Measurements from ENCODE around the gene USP10. TPM values are rescaled to one million over a fixed set of nuclear protein-coding genes. Genes with fewer than 3 reads are reported as not detected.

Gene USP10
- polyA plus RNA-seq, 2 of the 4 experiments (the other 2 are of a cell fraction): 61.5 to 93.5 TPM

- Histone ChIP-seq H3K27ac (no peak overlapping the region; a peak in 1 of 6 replicates), H3K4me1 (peaks cover 79% of the 10 kb centered on the region), H3K4me3 (no peak overlapping the region), H3K9me3 (no peaks in the 10 kb centered on the region), H3K4me2 (peak overlapping the region; percentile 50; the same call in 2 of the 3 replicates)
- DNase-seq (ENCODE audit: low read depth in 1 of 2, low spot score in 1 of 2) (peak; percentile 84 to 86), FAIRE-seq (no peak), ATAC-seq (peak; percentile 91)
- ChIA-PET CTCF (interaction anchor here (0.6 to 13.9 kb wide), 47 partner anchors 9 to 257 kb away, joined by 3 to 202 read pairs (median 5); no protein-coding TSS in a partner anchor), POLR2A (interaction anchor here (1.3 kb wide), 1 partner anchor 9 kb away, joined by 4 read pairs; no protein-coding TSS in a partner anchor)
- TF ChIP-seq RNF2 (IDR thresholded peaks at IDR 0.05; ENCODE audit: borderline replicate concordance, low read depth) (no peak), HEYL (CRISPR knock-in tag; IDR thresholded peaks at IDR 0.05) (no peak), CTCF (IDR thresholded peaks at IDR 0.05) (peak; percentile 95), RCOR1 (IDR thresholded peaks at IDR 0.05; ENCODE audit: low read depth, low read length) (no peak), MAX (IDR thresholded peaks at IDR 0.05) (peak; percentile 63; the same call in 1 of the 2 replicates), RAD21 (conservative IDR thresholded peaks at IDR 0.05 in 1 of 2, IDR thresholded peaks at IDR 0.05 in 1 of 2) (peak; percentile 69 to 70), SMC3 (IDR thresholded peaks at IDR 0.05) (peak; percentile 78), TFCP2L1 (CRISPR knock-in tag; IDR thresholded peaks at IDR 0.05) (no peak), EHF (CRISPR knock-in tag; IDR thresholded peaks at IDR 0.05) (no peak), HOXB5 (CRISPR knock-in tag; IDR thresholded peaks at IDR 0.05) (no peak), PHF8 (IDR thresholded peaks at IDR 0.05; ENCODE audit: borderline replicate concordance, low read depth) (no peak), KDM5A (IDR thresholded peaks at IDR 0.05) (no peak), FOSL2 (IDR thresholded peaks at IDR 0.05) (no peak), FOSL2 (CRISPR knock-in tag; IDR thresholded peaks at IDR 0.05) (no peak)
- 24% methylated on average over 8 of the region's 8 CpGs for WGBS (ENCODE audit: missing lambda C conversion rate)
Measured at GRCh38 chr16:84738255-84739038, 38.6 kb downstream of the USP10 start.

GRCh38 chr16:84739349-84740124 is 39.7 kb downstream of the USP10 start:
- TF ChIP-seq CHD4 (IDR thresholded peaks at IDR 0.05; ENCODE audit: borderline replicate concordance) (no peak), CEBPB (IDR thresholded peaks at IDR 0.05) (0 out of 4 replicates have a peak, but pooled peaks of 1 of the 2 experiments have one; percentile 16)
- CTCF ChIA-PET: interaction anchor here (0.7 to 13.9 kb wide), 29 partner anchors 10 to 347 kb away, joined by 3 to 202 read pairs (median 8); partner anchors contain the start of gene MEAK7
- Histone ChIP-seq H3K27ac (no peak overlapping the region), H3K4me3 (no peak overlapping the region), H3K4me1 (peaks cover 68% of the 10 kb centered on the region), H3K4me2 (no peak overlapping the region), H3K9me3 (no peaks in the 10 kb centered on the region)
- FAIRE-seq: no peak
- WGBS (ENCODE audit: missing lambda C conversion rate): 84% methylated on average over 7 of the region's 7 CpGs
- POLR2A ChIA-PET: no interaction called here
- no peak for ATAC-seq
- no peak for DNase-seq (ENCODE audit: low read depth in 1 of 2, low spot score in 1 of 2)

GRCh38 chr16:84740596-84741116 is 40.9 kb downstream of the USP10 start:
- ATAC-seq: no peak
- no peak for FAIRE-seq
- POLR2A ChIA-PET: no interaction called here
- peak overlapping the region in 1 of 2 experiments; percentile 1; a peak in 2 of 6 replicates for H3K27ac ChIP-seq
- DNase-seq (ENCODE audit: low read depth in 1 of 2, low spot score in 1 of 2): no peak
- 62% methylated on average over 5 of the region's 5 CpGs for WGBS (ENCODE audit: missing lambda C conversion rate)
- H3K9me3 ChIP-seq: no peaks in the 10 kb centered on the region
- peak overlapping the region; percentile 6; the same call in 1 of the 3 replicates for H3K4me2 ChIP-seq
- no peak overlapping the region for H3K4me3 ChIP-seq
- CTCF ChIA-PET: interaction anchor here (3.5 to 13.9 kb wide), 9 partner anchors 11 to 230 kb away, joined by 13 to 202 read pairs (median 51); no protein-coding TSS in a partner anchor
- H3K4me1 ChIP-seq: peaks cover 57% of the 10 kb centered on the region
- TF ChIP-seq KDM5A (IDR thresholded peaks at IDR 0.05) (no peak), ELK1 (IDR thresholded peaks at IDR 0.05; ENCODE audit: low read depth, low read length) (no peak), PBX3 (IDR thresholded peaks at IDR 0.05) (no peak), KDM1A (IDR thresholded peaks at IDR 0.05; ENCODE audit: low read depth) (no peak), EP300 (IDR thresholded peaks at IDR 0.05) (no peak), HOXB5 (CRISPR knock-in tag; IDR thresholded peaks at IDR 0.05) (no peak), NFE2L2 (conservative IDR thresholded peaks at IDR 0.05; ENCODE audit: low read length) (no peak), NR3C1 (IDR thresholded peaks at IDR 0.05) (no peak), EHF (CRISPR knock-in tag; IDR thresholded peaks at IDR 0.05) (no peak), SMC3 (IDR thresholded peaks at IDR 0.05) (no peak), FOXS1 (CRISPR knock-in tag; IDR thresholded peaks at IDR 0.05) (no peak), EHMT2 (IDR thresholded peaks at IDR 0.05; ENCODE audit: low read depth) (no peak), HMGXB4 (CRISPR knock-in tag; IDR thresholded peaks at IDR 0.05; ENCODE audit: borderline replicate concordance) (no peak)

Data from A549 (cell line).